GM19035 (cell line): ENCODE results near the gene CYB5R2.
"Not testable (repeated sequence)": the region's sequence is repeated elsewhere in the genome, so short reads cannot be mapped to it uniquely, and the experiment has no call there.

Experiments
- ATAC-seq: cut with Tn5 transposase; IDR thresholded peaks from one replicate; pipeline ENCODE4 v1.9.1; 2021; ENCODE audit not compliant: unreplicated experiment

The CYB5R2 gene

GRCh38 chr11:7670641-7671040 lies 2.7 kb downstream of the CYB5R2 start:
- no peak for ATAC-seq

GRCh38 chr11:7668911-7669310 lies 4.4 kb downstream of the CYB5R2 start:
- no peak for ATAC-seq

- ATAC-seq, result no peak
Measured at GRCh38 chr11:7668464-7668863, 4.8 kb downstream of the CYB5R2 start.

GRCh38 chr11:7667460-7667859 lies 5.8 kb downstream of the CYB5R2 start:
- ATAC-seq, result no peak

- no peak for ATAC-seq
Measured at GRCh38 chr11:7666292-7666866, 6.9 kb downstream of the CYB5R2 start.

GRCh38 chr11:7665473-7666291 lies 7.6 kb downstream of the CYB5R2 start:
- ATAC-seq, result peak; percentile 100

- ATAC-seq, result no peak
Measured at GRCh38 chr11:7664867-7665266, 8.4 kb downstream of the CYB5R2 start.

GRCh38 chr11:7663531-7663930 lies 9.8 kb downstream of the CYB5R2 start:
- ATAC-seq, result not testable (repeated sequence)

GRCh38 chr11:7657306-7658025 lies 15.8 kb downstream of the CYB5R2 start:
- ATAC-seq, result no peak

GRCh38 chr11:7656704-7657103 lies 16.6 kb downstream of the CYB5R2 start:
- ATAC-seq, result no peak

- no peak for ATAC-seq
Measured at GRCh38 chr11:7655253-7656217, 17.8 kb downstream of the CYB5R2 start.

GRCh38 chr11:7654195-7654705 lies 19.1 kb downstream of the CYB5R2 start:
- no peak for ATAC-seq

GRCh38 chr11:7651700-7652099 lies 21.6 kb downstream of the CYB5R2 start:
- ATAC-seq, result no peak

- ATAC-seq, result no peak
Measured at GRCh38 chr11:7651140-7651551, 22.2 kb downstream of the CYB5R2 start.

GRCh38 chr11:7648264-7648663 lies 25.0 kb downstream of the CYB5R2 start:
- ATAC-seq, result no peak

GRCh38 chr11:7646866-7647265 lies 26.4 kb downstream of the CYB5R2 start:
- ATAC-seq, result no peak

GRCh38 chr11:7645206-7645605 lies 28.1 kb downstream of the CYB5R2 start:
- no peak for ATAC-seq

- ATAC-seq, result no peak
Measured at GRCh38 chr11:7643314-7643713, 30.0 kb downstream of the CYB5R2 start.

- no peak for ATAC-seq
Measured at GRCh38 chr11:7642747-7643146, 30.6 kb downstream of the CYB5R2 start.

- ATAC-seq, result no peak
Measured at GRCh38 chr11:7640816-7641215, 32.5 kb downstream of the CYB5R2 start.

GRCh38 chr11:7639643-7640025 lies 33.7 kb downstream of the CYB5R2 start:
- ATAC-seq, result no peak
